Right ventricle myocardium superior (tissue), 1 donor: ENCODE measurements around the gene KASH5. TPM values are rescaled to one million over a fixed set of nuclear protein-coding genes. Genes with fewer than 3 reads are reported as not detected.

Experiments
- ATAC-seq: fragments of 200-7000 bp; cut with Tn5 transposase; one replicate; pipeline ENCODE4 v1.9.1; 2020; ENCODE audit warnings: mild to moderate bottlenecking; ENCODE audit not compliant: poor library complexity
- DNase-seq: peaks from one replicate; pipeline ENCODE4 v3.0.0-alpha.2; 2020
- intact Hi-C: fragments of 100-400 bp; cut with DNase I; formaldehyde crosslinking; loops from one replicate; pipeline ENCODE4 v1.11.2; 2022
- total RNA-seq: library from RNA; stranded (reverse); fragmentation: NEBNext Ultra II Directional; extraction: Animal tissue kit (Norgen Biotek cat#: 25700); gene quantifications from one replicate; pipeline ENCODE4 v1.2.1, GENCODE V29; 2021
- donor health status: DM: no; HTN: yes; CAD: no; lungs with severe emphysema.

The KASH5 gene
- total RNA-seq, 1 donor from 2014 or later = not detected

- intact Hi-C loops = loop anchor here (10.0 kb wide), 1 partner anchor 154 kb away; no protein-coding TSS in a partner anchor
- DNase-seq (no peak), ATAC-seq (no peak)
These were observed 2.3 kb downstream of the KASH5 start for GRCh38 chr19:49390131-49390928.

- no peak for DNase-seq
- no peak for ATAC-seq
- intact Hi-C loops = loop anchor here (10.0 kb wide), 1 partner anchor 154 kb away; no protein-coding TSS in a partner anchor
These were observed 2.9 kb downstream of the KASH5 start for GRCh38 chr19:49390929-49391359.

DNA sequence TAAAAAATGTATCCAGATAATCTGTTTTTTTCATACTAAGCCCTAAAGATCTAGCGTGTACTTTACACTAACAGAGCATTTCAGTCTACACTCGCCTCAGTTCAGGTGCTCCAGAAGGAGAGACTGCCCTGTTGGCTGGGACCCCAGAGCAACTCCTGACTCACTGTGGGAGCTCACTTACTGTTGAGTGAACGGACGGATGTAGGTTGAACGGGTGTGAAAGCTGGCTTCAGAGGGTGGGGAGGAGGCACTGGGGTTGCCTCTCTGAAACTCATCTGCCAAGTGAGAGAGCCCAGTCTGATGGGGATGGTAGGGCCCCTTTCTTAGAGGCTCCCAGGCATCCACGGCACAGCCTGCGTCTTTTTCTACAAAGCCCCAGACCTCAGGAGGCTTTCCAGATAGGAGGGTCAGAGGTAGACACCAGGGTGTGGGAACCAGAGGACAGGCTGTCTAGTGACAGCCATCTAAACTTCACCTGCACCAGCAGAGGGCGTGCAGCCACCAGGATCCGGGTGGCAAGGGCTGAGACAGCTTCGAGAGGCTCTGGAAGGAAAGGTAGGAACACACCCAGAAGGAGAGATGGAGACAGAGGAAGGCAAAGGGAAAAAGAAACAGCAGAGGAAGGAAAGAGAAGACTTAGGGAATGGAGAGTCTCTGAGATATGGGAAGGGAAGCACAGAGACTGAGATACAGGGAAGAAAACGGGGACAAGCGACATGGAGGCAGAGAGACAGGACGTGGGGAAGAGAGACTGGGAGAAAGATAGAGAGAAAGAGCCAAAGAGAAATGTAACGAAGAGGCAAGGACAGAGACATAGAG is 3.7 kb downstream of the KASH5 start:
- intact Hi-C loops = loop anchor here (2.0 to 10.0 kb wide), 2 partner anchors 51 to 153 kb away; no protein-coding TSS in a partner anchor
- peak; percentile 85 for DNase-seq
- ATAC-seq = peak; percentile 90

DNA sequence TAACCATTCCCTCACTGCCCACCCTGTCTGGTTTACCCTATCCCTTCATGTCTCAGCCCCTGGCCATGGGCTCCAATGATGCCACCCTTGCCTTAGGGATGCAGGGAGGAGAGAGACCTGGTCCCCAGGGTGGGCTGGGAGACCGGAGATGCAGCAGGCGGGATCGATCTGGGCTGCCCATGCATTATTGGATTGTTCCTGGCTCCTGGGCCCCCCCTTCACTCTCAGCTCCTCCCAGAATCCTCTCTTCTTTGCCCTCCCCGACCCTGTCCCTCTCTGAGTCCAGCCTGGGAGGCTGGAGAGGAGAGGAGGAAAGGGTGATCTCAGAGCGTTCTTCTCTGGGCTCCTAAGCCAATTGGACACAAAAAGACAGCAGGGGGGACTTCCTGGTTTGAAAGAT is 5.8 kb downstream of the KASH5 start:
- ATAC-seq (no peak), DNase-seq (no peak)
- intact Hi-C loops = loop anchor here (2.0 to 10.0 kb wide), 2 partner anchors 49 to 151 kb away; no protein-coding TSS in a partner anchor

DNA sequence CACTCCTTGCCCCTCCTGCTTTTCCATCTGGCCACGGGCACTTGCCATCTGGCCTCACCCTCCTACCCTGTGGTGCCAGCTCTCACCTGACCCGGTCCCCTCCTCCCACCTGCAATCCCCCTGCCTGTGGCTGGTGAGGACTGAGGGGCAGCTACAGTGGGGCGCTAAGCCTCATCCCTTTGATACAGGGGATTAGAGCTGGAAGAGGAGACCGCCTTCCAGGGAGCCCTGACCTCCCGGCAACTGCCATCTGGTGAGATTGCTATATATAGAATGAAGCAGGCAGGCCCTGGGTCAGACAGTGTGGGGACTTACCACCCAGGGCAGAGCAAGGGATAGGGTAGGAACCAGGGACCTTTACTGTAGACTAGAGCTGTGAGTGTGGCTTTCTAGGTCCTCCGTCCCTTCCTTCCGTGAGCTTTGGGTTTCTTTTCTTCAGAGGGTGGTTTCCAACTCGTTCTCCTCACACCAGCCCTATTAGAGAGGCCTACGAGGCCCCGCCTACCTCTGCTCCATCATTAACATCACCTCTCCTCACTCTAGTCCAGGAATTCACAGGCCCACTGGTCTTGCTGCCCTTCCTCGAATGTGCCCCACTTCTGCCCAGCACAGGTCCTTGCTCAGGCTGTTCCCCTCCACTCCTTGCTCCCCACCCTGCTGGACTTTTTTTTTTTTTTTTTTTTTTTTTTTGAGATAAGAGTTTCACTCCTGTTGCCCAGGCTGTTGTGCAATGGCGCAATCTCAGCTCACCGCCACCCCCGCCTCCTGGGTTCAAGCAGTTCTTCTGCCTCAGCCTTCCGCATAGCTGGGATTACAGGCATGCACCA is 7.7 kb downstream of the KASH5 start:
- intact Hi-C loops = loop anchor here (10.0 kb wide), 1 partner anchor 149 kb away; no protein-coding TSS in a partner anchor
- ATAC-seq (no peak), DNase-seq (no peak)

GRCh38 chr19:49396738-49397505 is 8.9 kb downstream of the KASH5 start:
- intact Hi-C loops = loop anchor here (10.0 kb wide), 1 partner anchor 148 kb away; no protein-coding TSS in a partner anchor
- ATAC-seq (no peak), DNase-seq (no peak)

DNA sequence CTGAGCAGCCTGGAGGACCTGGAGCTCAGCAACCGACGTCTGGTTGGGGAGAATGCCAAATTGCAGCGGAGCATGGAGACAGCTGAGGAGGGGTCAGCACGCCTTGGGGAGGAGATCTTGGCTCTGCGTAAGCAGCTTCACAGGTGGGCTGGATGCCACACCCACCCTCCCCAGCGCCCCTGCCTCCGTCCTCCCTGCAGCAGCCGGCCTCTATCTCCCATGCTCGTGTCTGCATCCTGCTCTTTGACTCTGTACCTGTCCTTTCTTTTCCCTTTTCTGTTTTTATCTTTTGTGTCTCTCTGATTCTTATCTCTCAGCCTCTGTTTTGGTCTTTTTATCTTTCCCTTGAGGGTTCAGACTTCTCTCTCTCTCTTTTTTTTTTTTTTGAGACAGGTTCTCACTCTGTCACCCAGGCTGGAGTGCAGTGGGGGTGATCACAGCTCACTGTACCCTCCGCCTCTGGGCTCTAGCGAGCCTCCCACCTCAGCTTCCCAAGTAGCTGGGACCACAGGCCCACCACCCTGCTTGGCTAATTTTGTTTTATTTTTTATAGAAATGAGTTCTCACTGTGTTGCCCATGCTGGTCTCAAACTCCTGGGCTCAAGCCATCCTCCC is 10.1 kb downstream of the KASH5 start:
- ATAC-seq (no peak), DNase-seq (no peak)
- intact Hi-C loops = loop anchor here (10.0 kb wide), 1 partner anchor 147 kb away; no protein-coding TSS in a partner anchor

DNA sequence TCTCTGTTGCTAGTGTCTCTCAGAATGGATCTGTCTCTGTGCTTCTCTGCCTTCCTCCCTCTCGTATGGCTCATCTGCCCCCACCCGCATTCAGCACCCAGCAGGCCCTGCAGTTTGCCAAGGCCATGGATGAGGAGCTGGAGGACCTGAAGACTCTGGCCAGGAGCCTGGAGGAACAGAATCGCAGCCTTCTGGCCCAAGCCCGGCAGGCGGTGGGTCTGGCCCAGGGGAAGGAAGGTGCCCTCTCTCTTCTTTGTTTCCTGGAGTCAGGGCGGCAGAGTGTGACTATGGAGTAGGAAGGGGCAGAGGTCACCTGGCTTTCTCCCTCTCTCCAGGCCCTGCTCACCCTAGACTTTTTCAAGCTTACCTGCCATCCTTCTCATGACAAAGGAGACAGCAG is 10.9 kb downstream of the KASH5 start:
- DNase-seq = no peak
- intact Hi-C loops = loop anchor here (10.0 kb wide), 1 partner anchor 146 kb away; no protein-coding TSS in a partner anchor
- no peak for ATAC-seq

DNA sequence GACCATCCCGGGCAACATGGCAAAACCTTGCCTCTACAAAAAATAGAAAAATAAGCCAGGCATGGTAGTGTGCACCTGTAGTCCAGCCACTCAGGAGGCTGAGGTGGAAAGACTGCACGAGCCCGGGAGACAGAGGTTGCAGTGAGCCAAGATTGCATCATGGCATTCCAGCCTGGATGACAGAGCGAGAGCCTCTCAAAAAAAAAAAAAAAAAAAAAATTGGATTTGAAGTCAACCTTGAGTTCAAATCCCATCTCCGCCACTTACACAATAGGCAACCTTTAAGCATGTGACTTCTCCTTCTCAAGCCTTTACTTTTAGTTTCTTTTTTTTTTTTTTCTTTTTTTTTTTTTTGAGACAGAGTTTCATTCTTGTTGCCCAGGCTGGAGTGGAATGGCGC is 12.0 kb downstream of the KASH5 start:
- no peak for ATAC-seq
- intact Hi-C loops = no loop called here

DNA sequence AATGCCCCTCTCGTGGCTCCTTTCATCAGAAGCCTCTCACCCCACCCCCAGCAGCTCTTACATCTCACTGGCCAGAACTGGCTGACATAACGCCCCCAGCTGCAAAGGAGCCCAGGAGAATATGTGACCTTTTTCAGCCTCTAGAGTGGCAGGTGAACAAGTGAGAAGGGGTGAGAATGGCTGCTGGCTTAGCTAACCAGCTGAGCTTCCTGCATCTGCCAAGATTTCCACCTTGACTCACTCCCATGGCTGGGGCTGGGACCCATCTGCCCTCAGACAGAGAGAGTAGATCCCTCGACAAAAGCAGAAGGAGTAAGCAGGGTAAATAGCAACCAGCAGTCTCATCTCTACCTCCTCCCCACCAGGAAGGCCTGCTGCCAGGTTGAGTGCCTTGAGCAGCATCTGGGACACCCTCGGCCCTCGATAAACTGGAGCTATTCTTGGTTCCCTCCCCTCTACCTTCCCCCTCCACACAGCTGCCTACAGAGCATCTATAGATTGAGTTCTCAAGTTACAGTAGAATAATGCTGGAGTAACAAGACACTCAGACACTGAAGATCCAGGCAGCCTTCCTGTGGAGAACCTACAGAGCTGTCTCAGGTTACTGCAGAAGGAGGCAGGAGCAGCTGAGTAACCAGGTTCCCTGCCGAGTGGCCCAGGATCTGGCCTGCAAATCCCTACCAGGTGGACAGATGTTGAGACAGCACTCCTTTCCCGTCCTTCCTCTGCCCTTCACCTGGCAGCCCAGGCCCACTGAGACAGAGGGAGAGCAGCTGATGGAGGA is 15.5 kb downstream of the KASH5 start:
- intact Hi-C loops = no loop called here
- DNase-seq (no peak), ATAC-seq (no peak)

More for the DNA sequence above, 12.0 kb downstream of the KASH5 start:
- DNase-seq = no peak

DNA sequence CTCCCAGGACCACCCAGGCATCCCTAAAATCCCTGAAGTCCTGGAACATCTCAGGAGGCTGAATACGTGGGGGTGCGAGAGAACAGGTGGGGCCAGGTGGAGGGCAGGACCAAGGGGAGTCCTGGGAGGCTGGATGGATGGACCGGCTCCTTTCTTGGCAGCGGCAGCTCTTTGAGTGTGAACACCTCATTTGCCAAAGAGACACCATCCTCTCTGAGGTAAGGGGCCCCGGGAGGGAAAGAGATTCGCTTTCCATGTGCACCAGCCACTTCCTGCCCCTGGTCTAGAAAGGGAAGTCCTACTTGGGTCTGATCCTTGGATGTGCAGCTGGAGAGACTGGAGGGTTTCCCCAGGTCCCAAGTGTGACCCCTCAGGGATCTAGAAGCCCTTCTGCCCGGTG is 19.0 kb downstream of the KASH5 start:
- intact Hi-C loops = no loop called here

GRCh38 chr19:49407482-49408015 is 19.5 kb downstream of the KASH5 start:
- ATAC-seq (no peak), DNase-seq (no peak)
- intact Hi-C loops = no loop called here

More for the DNA sequence above, 19.0 kb downstream of the KASH5 start:
- DNase-seq (no peak), ATAC-seq (no peak)

DNA sequence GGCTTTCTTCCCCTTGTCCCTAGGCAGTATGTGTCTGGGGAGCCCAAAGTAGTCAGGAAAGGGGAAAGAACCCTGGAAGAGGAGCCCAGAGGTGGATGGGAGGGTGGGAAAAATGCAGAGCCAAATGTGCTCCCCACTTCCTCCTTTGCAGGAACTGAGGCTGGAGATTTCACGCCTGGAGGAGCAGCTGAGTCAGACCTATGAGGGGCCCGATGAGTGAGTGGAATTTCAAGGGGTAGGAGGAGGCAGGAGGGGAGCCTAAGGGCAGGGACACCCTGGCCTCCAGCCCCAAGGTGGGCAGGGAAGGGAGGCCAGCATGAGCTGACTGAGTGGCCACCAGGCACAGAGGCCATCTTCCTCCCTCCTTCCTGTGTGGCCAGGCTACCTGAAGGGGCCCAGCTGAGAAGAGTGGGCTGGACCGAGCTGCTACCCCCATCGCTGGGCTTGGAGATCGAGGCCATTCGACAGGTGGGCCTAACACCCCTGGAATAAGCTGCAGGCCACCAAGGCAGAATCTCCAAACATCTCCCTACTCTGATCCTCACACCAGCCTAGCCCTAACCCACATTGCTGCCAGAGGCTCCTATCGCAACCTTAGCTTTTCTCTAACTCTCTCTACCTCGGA is 20.9 kb downstream of the KASH5 start:
- no peak for ATAC-seq
- intact Hi-C loops = no loop called here
- no peak for DNase-seq

GRCh38 chr19:49409441-49410029 is 21.5 kb downstream of the KASH5 start:
- intact Hi-C loops = no loop called here

GRCh38 chr19:49411681-49412326 is 23.8 kb downstream of the KASH5 start:
- intact Hi-C loops = no loop called here
- ATAC-seq (no peak), DNase-seq (no peak)

More at GRCh38 chr19:49409441-49410029, 21.5 kb downstream of the KASH5 start:
- no peak for DNase-seq
- no peak for ATAC-seq
